K562 (cell line): ENCODE results near the gene E2F3. TPM values are rescaled to one million over a fixed set of nuclear protein-coding genes. Genes with fewer than 3 reads are reported as not detected.

ENCODE experiments used
- DMBX1 ChIP-seq: fragments of 250-450 bp; sonication (Bioruptor Pico); IDR thresholded peaks from 2 replicates; pipeline ENCODE4 v1.8.0; 2022; ENCODE audit warnings: inconsistent platforms, mild to moderate bottlenecking, moderate library complexity, borderline replicate concordance
- FOXJ2 ChIP-seq: fragments of 200-800 bp; sonication (Bioruptor generic); IDR thresholded peaks from 2 replicates; pipeline ENCODE4 v1.6.1; 2016; ENCODE audit warnings: missing genetic modification characterization, missing compliant biosample characterization
- GMEB1 ChIP-seq: fragments of 250-450 bp; sonication (Bioruptor Pico); IDR thresholded peaks from 2 replicates; pipeline ENCODE4 v1.4.0; 2020; ENCODE audit warnings: mild to moderate bottlenecking
- HNRNPK ChIP-seq: fragments of 200-400 bp; formaldehyde crosslinking; IDR thresholded peaks from one replicate; pipeline ENCODE4 v1.6.1; 2018; ENCODE audit warnings: mild to moderate bottlenecking, low read depth, low read length; ENCODE audit not compliant: poor library complexity, severe bottlenecking
- HNRNPLL ChIP-seq: fragments of 200-400 bp; formaldehyde crosslinking; IDR thresholded peaks from 2 replicates; pipeline ENCODE4 v1.6.1; 2017; ENCODE audit warnings: low read length, low read depth, mild to moderate bottlenecking; ENCODE audit not compliant: poor library complexity, severe bottlenecking
- HOXB6 ChIP-seq: fragments of 250-450 bp; sonication (Bioruptor Pico); IDR thresholded peaks from 2 replicates; pipeline ENCODE4 v1.5.1; 2022; ENCODE audit warnings: mild to moderate bottlenecking, borderline replicate concordance
- MTA3 ChIP-seq: fragments of 450-650 bp; formaldehyde crosslinking; IDR thresholded peaks from 2 replicates; pipeline ENCODE4 v1.6.1; 2017; ENCODE audit warnings: mild to moderate bottlenecking, borderline replicate concordance
- MTF1 ChIP-seq: fragments of 250-450 bp; sonication (Bioruptor Pico); IDR thresholded peaks from 2 replicates; pipeline ENCODE4 v1.9.0; 2021; ENCODE audit warnings: moderate library complexity, mild to moderate bottlenecking, inconsistent platforms, borderline replicate concordance
- POLR2A ChIP-seq: fragments of 450-650 bp; conservative IDR thresholded peaks from 2 replicates; pipeline ENCODE4 v1.6.1; 2016
- SMARCA4 ChIP-seq: fragments of 450-650 bp; IDR thresholded peaks from 2 replicates; pipeline ENCODE4 v1.6.1; 2016
- ZBED1 ChIP-seq: IDR thresholded peaks from 2 replicates; pipeline ENCODE4 v1.6.1; 2014
- ZFP36 ChIP-seq: fragments of 150-350 bp; IDR thresholded peaks from 2 replicates; pipeline ENCODE4 v1.6.1; 2018; ENCODE audit warnings: low read length, low read depth; ENCODE audit not compliant: partially characterized antibody
- ZNF318 ChIP-seq, 2 experiments: fragments of 450-650 bp; IDR thresholded peaks; 2 replicates each; pipeline ENCODE4 v1.6.1; 2016; ENCODE audit warnings: mild to moderate bottlenecking in 2 of 2, borderline replicate concordance in 1 of 2, low read depth in 1 of 2, moderate library complexity in 1 of 2
- ZNF347 ChIP-seq: fragments of 450-650 bp; formaldehyde crosslinking; IDR thresholded peaks from 2 replicates; pipeline ENCODE4 v1.4.0; 2020; ENCODE audit warnings: low read depth, mild to moderate bottlenecking, moderate library complexity
- polyA plus RNA-seq, 8 experiments: library from polyadenylated mRNA; depleted of rRNA in 4 of 8; stranded (reverse) in 5 of 8; unstranded in 3 of 8; fragments of >200 nt; fragmentation: Nextera tagmentation in 2 of 8; fragmentation: Illumina TruSeq in 1 of 8; extraction: Ambion mirVana in 2 of 8; extraction: Trizol in 1 of 8; gene quantifications; 2 replicates each; pipeline versions ENCODE4 v1.2.1 to v1.2.3, GENCODE V29; 2011 to 2014; ENCODE audit warnings: inconsistent platforms in 1 of 8, missing spikeins in 1 of 8
- total RNA-seq, 7 experiments: library from RNA; depleted of rRNA in 6 of 7; stranded (reverse); fragments of >200 nt in 6 of 7; fragmentation: Illumina TruSeq in 2 of 7; extraction: Trizol in 2 of 7; gene quantifications; 2 replicates each; pipeline versions ENCODE4 v1.2.1 to v1.2.3, GENCODE V29; 2011 to 2021; ENCODE audit warnings: low replicate concordance in 1 of 7
- TF ChIP-seq, protein P1 (sequence below): fragments of 250-450 bp; sonication (Bioruptor Pico); IDR thresholded peaks from 2 replicates; pipeline ENCODE4 v1.8.0; 2021; ENCODE audit warnings: moderate library complexity, mild to moderate bottlenecking, inconsistent platforms
- TF ChIP-seq, protein P2 (sequence below), 2 experiments: fragments of 450-650 bp in 1 of 2; sonication (generic) in 1 of 2; formaldehyde crosslinking in 1 of 2; IDR thresholded peaks in 1 of 2; conservative IDR thresholded peaks in 1 of 2; 2 replicates each; pipeline versions ENCODE4 v1.6.1 to v1.8.1; 2016 to 2023; ENCODE audit warnings: mild to moderate bottlenecking in 2 of 2, moderate library complexity in 2 of 2, inconsistent platforms in 1 of 2, missing genetic modification reagents in 1 of 2

E2F3 gene
- total and polyA plus RNA-seq, 9 of the 15 experiments (the other 6 are each of a cell fraction or from before 2014, with no cell fraction given) = 11.1 to 44.7 (median 27.2) TPM

GRCh38 chr6:20352346-20352745 lies 49.3 kb upstream of the E2F3 start (continued):
- no peak for TF ChIP-seq MTA3
- no peak for TF ChIP-seq GMEB1 (CRISPR knock-in tag)
- TF ChIP-seq ZNF347 (CRISPR knock-in tag) = no peak
- no peak for TF ChIP-seq HNRNPK
- TF ChIP-seq, protein P1, sequence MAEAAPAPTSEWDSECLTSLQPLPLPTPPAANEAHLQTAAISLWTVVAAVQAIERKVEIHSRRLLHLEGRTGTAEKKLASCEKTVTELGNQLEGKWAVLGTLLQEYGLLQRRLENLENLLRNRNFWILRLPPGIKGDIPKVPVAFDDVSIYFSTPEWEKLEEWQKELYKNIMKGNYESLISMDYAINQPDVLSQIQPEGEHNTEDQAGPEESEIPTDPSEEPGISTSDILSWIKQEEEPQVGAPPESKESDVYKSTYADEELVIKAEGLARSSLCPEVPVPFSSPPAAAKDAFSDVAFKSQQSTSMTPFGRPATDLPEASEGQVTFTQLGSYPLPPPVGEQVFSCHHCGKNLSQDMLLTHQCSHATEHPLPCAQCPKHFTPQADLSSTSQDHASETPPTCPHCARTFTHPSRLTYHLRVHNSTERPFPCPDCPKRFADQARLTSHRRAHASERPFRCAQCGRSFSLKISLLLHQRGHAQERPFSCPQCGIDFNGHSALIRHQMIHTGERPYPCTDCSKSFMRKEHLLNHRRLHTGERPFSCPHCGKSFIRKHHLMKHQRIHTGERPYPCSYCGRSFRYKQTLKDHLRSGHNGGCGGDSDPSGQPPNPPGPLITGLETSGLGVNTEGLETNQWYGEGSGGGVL (CRISPR knock-in tag) = no peak
- TF ChIP-seq SMARCA4 = peak; percentile 34; the same call in 1 of the 2 replicates
- no peak for TF ChIP-seq POLR2A
- TF ChIP-seq DMBX1 (CRISPR knock-in tag) = 0 out of 2 replicates have a peak, but pooled peaks have one; percentile 4
- TF ChIP-seq HOXB6 (CRISPR knock-in tag) = no peak
- TF ChIP-seq, protein P2, sequence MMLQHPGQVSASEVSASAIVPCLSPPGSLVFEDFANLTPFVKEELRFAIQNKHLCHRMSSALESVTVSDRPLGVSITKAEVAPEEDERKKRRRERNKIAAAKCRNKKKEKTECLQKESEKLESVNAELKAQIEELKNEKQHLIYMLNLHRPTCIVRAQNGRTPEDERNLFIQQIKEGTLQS (IDR thresholded peaks at IDR 0.05) = peak; percentile 43
- TF ChIP-seq, protein P2 (CRISPR knock-in tag; conservative IDR thresholded peaks at IDR 0.05) = no peak
- no peak for TF ChIP-seq HNRNPLL
- no peak for TF ChIP-seq ZNF318 (IDR thresholded peaks at IDR 0.05; ENCODE audit: borderline replicate concordance in 1 of 2, low read depth in 1 of 2)
- no peak for TF ChIP-seq FOXJ2 (tag)
- TF ChIP-seq MTF1 = no peak
- TF ChIP-seq ZFP36 = no peak
- no peak for TF ChIP-seq ZBED1
